HG03354 (cell line): ENCODE measurements around the gene TMEM217.
A peak's percentile ranks its signal among the peaks of the same experiment; 100 is the strongest.
"Not testable (repeated sequence)": the region's sequence is repeated elsewhere in the genome, so short reads cannot be mapped to it uniquely, and the experiment has no call there.

ENCODE experiments used
- ATAC-seq: cut with Tn5 transposase; IDR thresholded peaks from one replicate; pipeline ENCODE4 v1.9.1; 2021; ENCODE audit warnings: mild to moderate bottlenecking; ENCODE audit not compliant: unreplicated experiment, poor library complexity, severe bottlenecking

The TMEM217 gene

DNA sequence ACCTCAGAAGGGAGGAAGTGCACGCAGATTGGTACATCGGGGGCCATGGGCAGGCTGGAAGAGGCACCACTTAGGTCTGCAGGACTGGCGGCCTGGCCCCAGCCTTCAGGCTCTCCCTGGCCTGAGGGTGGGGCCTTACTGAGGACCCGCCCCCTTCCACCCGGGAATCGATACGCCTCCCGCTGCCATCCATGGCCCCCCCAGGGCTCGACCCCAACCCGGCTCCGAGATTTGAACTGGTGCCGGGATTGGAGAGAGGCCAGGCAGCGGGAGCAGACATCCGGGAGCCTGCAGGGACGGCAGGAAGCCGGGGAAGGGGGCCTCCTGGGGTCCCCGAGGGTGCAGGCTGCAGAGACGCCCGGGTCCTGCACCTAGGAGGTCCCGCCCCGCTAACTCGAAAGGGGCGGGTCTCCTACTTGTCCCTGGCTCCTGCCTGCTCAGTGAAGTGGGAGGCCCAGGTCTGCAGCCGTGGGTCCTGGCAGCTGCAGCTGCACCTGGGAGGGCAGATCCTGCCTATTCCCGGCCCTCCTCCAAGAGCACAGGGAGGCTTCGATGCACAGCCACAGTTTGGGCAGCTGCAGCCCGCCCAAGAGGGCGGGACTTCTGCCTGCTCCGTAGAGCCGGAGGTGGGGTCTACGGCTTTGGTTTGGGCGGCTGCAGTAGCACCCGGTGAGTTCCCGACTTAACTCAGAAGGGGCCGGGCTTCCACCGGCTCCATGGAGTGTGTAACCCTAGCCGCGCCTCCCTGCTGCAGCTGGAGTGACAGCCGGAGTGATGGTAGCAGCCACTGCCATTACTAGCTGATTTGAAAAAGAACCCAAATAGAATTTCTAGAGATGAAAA, 35.6 kb downstream of the TMEM217 start:
- ATAC-seq, result peak; percentile 94

DNA sequence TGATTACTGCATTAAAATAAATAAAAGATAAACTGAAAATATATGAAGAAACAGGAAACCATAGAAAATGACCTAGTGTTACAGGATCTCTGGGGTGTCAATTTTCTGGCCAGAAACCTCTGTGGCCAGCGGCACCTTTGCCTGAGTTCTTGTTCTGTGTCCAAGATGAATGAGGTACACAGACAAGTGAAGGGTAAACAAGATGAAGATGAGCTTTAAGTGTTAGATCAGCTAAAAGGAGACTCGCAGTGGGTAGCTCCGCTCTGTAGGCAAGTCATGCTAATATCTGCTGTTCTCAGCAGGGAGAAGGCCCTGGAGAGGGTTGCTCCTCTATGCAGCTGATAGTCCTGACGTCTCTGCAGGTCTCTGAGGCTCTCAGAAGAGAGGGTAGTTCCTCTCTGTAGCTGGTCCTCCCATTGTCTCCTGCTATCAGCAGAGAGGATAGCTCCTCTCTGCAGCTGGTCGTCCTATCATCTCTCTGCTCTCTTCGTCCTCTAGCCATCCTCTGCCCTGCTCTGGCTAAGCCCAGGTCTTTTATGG, 36.3 kb downstream of the TMEM217 start:
- peak; percentile 12 for ATAC-seq

DNA sequence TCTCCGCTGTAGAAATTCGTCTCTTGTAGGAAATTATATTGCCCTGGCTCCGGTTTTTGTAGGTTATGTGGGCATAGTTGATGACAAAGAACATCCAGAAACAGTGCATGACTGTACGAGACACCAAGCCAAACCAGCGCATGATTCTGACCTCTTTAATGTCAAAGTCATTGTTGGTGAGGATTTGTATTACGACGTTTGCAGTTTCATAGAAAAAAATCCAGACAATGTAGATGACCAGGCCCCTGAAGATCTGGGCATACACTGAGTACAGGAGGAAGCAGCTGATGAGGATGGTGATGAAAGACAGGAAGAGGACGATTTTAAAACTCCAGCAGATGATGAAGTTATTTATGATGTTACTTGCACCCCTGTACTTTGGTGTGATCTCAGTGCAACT, 39.4 kb downstream of the TMEM217 start:
- ATAC-seq, result no peak

DNA sequence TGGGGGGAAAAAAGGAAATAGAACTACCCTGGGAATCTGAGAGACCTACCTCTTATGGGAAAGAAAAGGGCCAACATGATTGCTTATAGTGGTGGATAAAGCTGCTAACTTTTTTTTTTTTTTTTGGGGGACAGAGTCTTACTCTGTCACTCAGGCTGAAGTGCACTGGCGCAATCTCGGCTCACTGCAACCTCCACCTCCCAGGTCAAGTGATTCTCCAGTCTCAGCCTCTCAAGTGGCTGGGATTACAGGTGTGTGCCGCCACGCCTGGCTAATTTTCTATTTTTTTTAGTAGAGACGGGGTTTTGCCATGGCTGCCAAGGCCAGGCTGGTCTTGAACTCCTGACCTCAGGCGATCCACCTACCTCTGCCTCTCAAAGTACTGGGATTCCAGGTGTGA, 39.9 kb downstream of the TMEM217 start:
- ATAC-seq, result no peak

DNA sequence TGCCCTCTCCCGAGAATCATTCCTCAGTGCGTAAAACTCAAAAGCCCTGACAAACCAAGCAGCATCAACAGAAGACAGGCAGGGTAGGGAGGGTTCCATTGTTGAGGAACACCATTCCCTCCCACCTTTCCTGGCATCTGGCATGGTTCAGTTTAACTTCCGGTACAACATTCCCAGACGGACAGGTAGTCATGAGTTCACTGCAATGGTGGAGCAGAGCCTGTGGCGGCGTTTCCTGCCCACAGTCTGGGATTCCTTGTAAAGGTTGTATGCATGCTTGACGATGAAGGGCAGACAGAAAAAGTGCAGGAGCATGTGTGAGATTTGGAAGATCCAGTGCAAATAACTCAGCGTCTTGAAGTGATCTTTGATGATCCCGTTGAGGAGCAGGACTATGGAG, 45.7 kb downstream of the TMEM217 start:
- ATAC-seq, result no peak

DNA sequence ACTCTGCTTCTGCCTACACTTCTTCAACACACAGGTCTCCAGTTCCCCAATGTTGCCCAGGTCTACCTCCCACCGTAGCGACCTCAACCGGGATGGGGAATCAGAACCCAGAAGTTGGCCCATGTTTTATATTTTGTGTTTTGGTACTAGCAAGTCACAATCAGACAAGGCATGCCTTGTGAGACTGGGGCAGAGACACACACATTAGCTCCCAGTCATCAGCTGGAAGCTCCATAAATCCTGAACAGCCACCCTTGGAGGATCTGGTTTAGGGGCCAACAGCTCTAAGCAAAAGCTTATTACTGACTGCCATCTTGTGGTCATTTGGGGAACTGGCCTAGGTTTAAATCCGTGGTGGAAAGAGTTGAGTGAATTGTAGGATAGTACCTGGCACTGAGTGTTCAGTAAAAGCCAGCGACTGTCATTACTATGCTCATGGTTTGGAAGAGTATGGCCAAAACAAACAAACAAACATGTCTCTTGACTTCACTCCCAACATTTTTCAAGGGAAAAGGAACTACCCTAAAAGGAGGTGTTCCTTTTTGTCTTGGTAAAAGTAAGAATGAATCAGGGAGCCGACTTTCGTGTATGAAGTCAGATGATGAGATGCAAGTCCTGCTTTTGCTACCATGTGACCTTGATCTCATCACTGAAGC, 47.5 kb downstream of the TMEM217 start:
- ATAC-seq, result no peak

DNA sequence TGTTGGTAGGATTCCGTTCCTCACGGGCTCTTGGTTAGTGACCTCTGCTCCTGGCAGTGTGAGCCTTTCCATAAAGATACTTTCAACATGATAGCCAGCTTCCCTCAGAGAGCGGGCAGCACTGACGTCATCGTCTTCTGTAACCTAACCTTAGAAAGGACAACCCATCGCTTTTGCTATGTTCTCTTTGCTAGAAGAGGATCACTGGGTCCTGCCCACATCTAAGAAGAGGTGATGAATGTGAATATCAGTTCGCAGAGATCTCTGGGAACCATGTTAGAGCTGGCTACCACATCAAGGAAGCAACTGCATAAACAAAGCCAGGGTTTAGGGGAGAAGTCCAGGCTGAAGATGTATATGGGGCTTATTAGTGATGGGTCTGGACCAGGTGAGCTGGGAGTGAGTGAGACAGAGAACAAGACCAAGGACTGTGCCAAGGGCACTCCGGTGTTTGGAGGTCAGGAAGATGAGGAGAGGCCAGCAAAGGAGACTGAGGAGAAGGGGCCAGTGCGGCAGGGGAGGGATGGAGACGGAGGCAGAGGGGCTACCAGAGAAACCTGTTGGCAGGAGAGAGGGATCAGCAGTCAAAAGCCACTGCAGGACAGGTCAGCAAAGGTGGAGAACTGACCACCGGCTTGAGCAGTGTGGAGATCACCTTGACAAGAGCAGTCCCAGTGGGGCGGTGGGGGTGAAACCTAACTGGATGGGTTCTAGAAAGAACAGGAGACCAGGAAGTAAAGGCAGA, 48.3 kb downstream of the TMEM217 start:
- no peak for ATAC-seq

DNA sequence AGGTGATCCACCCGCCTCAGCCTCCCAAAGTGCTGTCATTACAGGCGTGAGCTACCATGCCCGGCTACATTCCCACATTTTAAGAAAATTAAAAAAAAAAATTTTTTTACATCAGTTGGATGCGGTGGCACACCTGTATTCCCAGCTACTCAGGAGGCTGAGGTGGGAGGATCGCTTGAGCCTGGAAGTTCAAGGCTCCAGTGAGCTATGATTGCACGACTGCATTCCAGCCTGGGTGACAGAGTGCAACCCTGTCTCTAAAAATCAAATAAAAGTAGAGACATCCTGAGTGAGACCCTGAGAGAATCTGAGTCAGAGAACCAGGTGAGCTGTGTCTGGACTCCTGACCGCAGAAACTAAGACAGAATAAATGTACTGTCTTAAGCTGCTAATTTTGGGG, 49.2 kb downstream of the TMEM217 start:
- ATAC-seq, result no peak

DNA sequence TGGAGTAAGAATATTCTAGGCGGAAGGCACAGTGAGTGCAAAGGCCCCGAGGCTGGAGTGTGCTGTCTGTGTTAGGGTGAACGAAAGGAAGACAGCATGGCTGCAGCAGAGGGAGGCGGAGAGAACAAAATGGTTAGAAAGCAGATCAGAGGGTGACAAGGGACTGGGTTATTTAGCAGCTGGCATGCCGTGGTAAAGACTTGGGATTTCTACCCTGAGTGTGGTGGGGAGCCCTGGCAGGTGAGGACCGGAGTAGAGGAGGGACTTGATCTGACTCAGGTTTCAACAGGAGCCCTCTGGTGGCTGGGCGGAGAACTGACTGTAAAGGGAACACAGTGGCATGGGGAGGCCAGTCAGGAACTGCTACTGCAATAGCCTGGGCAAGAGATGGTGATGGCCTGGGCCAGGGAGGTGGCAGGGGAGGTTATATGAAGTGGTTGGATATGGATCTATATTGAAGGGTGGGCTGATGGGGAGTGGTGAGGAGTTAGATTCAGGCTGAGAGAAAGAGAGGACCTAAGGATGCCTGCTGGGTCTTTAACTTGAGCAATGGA, 50.0 kb downstream of the TMEM217 start:
- ATAC-seq, result peak; percentile 61

DNA sequence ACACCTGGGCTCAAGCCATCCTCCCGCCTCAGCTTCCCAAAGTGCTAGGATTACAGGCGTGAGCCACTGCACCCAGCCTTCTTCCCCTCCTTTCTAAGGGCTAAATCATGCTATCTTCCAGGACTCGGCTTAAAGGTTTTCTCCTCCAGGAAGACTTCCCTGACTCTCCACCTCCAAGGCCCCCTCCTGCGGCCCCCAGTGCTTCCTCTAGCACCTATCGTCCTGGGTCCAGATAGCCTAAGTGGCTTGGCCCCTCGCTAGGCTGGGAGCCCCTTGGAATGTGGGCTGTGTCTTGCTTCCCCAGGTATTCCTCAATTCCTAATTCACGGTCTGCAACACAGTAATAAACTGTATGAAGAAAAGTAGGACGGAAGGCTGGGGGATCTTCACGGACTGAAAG, 51.3 kb downstream of the TMEM217 start:
- no peak for ATAC-seq

DNA sequence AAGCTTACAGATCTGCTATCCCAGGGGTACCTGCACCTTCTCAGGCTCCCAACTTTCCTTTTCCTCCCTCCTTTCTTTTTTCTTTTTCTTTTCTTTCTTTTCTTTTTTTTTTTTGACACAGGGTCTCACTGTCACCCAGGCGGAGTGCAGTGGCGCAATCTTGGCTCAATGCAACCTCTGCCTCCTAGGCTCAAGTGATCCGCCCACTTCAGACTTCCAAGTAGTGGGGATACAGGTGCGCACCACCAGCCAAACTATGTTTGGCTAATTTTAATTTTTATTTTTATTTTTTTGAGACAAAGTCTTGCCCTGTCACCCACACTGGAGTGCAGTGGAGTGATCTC, 52.0 kb downstream of the TMEM217 start:
- ATAC-seq, result no peak

DNA sequence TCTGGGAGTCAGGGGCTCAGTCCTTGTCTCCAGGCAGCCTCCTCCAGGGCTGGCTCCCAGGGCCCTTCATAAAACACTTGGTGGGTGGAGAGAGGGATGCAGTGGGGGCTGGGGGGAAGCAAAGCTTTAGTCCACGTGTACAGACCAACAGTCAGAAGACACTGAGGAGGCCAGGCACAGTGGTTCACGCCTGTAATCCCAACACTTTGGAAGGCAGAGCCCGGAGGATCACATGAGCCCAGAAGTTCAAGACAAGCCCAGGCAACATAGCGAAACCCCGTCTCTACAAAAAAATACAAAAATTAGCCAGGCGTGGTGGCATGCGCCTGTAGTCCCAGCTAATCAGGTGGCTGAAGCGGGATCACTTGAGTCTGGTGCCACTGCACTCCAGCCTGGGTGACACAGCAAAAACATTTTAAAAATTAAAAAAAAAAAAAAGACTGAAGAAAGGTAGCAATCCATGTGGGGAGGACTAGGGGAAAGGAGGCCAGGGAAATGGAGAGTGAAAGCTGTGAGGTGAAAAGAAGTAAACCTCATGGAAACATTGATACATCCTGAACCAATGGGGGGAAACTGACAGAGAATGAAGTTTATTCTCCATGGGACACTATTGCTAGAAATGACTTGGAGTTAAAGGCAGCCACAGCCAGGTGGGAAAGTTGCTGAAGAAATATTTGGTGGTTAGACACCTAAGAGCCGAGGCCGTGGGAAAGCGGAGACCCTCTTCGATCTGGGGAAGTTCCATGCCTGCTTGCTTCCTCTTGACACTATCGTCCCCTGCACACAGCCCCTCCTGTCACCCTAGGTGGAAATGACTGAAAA, 52.6 kb downstream of the TMEM217 start:
- no peak for ATAC-seq

DNA sequence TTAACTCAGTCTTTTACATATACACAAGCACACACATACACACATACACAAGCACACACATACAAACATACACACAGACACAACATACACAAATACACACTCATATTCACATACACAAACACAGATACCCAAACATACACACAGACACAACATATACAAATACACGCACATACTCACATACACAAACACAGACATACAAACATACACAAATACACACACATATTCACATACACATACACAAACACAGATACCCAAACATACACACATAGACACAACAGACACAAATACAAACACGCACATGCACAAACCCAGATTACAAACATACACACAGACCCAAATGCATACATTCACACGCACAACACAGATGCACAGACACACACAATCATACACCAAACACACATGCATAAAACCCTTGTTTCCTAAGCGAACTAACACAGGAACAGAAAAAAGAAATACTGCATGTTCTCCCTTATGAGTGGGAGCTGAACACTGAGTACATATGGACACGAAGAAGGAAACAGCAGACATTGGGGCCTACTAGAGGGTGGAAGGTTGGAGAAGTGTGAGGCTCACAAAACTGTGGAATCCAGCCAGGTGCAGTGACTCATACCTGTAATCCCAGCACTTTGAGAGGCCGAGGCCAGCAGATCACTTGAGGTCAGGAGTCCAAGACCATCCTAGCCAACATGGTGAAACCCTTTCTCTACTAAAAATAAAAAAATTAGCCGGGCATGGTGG, 53.8 kb downstream of the TMEM217 start:
- no peak for ATAC-seq

DNA sequence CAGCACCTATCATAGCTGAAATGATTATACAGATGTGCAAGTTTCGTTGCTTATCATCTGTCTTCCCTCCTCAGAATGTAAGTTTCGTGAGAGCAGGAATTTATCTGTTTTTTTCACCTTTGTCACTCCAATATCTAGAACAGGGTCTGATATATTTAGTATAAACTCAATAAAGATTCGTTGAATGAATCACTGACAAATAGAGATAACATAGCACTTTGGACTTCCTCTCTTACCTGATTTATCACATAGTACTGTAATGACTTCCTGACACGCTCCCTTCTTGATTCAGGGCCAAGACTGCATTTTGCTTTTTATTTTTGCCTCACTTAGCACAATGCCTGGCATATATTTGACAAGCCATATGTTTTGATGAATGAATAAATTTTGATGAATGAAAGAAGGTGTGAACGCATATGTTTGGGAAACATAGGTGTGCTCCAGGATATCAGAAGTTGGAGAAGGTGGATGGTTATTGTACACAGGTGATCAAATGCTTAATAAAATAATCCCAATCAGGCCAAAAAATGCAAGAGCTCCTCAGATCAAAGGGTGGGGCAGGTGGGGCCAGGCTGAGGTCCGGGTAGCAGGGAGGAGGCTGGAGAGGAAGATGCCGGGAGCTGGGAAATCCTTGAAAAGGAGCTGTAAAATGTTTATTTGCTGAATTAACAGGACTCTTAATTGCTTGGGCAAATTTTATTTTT, 55.0 kb downstream of the TMEM217 start:
- no peak for ATAC-seq

DNA sequence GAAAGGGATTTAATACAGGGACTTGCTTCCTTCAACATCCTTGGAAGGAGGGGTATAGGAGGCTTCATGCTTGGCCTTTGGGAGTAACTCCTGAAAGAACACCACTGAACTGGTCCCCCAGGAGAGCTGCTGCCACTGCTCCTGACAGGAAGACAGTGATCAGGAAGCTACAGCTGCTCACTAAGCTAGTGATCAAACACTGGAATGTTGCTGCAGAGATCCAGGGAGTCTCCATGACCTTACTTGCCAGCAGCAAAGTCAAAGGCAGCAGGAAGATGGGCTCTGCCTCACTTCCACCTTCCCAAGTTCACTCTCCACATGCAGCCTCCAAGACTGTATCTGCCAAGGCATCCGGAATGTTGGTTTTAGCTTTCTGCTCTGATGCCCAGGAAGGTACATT, 56.2 kb downstream of the TMEM217 start:
- no peak for ATAC-seq

DNA sequence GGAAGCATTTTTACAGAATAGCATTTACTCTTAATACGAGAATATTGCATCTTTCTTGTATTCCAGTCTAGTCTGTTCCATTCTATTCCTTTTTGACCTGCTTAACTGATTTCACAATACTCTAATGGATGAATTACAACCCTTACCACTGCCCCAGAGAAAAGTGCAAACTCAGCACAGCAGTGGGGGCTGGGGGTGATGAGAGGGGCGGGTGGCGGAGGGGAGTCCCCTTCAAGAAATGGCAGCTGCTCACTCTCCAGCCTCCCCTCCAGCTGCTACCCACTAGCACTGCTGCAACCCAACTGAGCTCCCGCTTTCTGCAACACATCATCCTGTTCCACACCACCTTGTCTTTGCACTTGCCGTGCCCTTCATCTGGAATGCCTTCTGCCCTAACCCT, 57.9 kb downstream of the TMEM217 start:
- ATAC-seq, result no peak

DNA sequence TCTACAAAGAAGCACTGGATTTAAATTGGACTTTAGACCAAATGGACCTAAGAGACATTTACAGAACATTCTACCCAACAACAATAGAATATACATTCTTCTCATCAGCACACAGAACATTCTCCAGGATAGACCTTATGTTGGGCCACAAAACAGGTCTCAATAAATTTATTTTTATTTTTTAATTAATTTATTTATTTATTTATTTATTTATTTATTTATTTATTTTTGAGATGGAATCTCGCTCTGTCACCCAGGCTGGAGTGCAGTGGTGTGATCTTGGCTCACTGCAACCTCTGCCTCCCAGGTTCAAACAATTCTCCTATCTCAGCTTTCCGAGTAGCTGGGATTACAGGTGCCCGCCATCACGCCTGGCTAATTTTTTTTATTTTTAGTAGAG, 61.5 kb downstream of the TMEM217 start:
- not testable (repeated sequence) for ATAC-seq

DNA sequence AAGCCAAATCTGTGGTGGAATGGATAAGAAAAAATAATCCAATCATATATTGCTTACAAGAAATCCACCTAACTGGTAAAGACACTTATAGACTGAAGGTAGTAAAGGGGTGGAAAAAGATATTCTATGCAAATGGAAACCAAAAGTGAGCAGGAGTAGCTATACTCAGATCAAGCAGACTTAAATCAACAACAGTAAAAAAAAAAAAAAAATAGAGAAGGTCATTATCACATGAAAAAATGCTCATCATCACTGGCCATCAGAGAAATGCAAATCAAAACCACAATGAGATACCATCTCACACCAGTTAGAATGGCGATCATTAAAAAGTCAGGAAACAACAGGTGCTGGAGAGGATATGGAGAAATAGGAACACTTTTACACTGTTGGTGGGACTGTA, 63.1 kb downstream of the TMEM217 start:
- not testable (repeated sequence) for ATAC-seq
